Hepatocyte (in vitro differentiated cells): Measurements from ENCODE around the gene MYBPC2.

Source experiments
- CTCF ChIP-seq: fragments of 200-600 bp; sonication (generic); IDR thresholded peaks from 2 replicates; pipeline ENCODE4 v1.5.1; 2016; ENCODE audit warnings: antibody characterized with exemption, mild to moderate bottlenecking; ENCODE audit not compliant: poor library complexity
- EZH2 ChIP-seq: fragments of 200-600 bp; sonication (generic); IDR thresholded peaks from 2 replicates; pipeline ENCODE4 v1.6.1; 2016; ENCODE audit warnings: antibody characterized with exemption, mild to moderate bottlenecking, borderline replicate concordance

DNA sequence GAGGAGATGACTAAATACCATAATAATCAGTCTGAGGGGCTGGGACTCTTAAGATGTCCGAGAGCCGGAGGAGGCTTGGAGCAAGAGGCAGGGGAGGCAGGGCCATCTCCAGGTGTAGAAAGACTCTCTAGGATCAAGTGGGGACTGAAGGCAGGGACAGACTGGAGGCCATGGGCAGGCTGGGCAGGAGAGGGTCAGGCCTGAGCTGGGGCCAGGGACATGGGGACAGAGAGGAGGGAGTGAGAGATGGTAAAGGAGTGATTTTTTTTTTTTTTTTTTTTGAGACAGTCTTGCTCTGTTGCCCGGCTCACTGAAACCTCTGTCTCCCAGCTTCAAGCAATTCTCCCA lies 76.1 kb downstream of the MYBPC2 start:
- TF ChIP-seq EZH2 (no peak), CTCF (no peak)
